ENCODE results near the gene KDM2A. TPM values are rescaled to one million over a fixed set of nuclear protein-coding genes. Genes with fewer than 3 reads are reported as not detected.
"Not testable (repeated sequence)": the region's sequence is repeated elsewhere in the genome, so short reads cannot be mapped to it uniquely, and the experiment has no call there.

KDM2A gene
- total RNA-seq, 2 experiments from 2014 or later = 128 to 134 TPM

- ATAC-seq (ENCODE audit: low read depth) = peak; percentile 34
- POLR2A ChIA-PET = interaction anchor here (1.2 to 4.8 kb wide), 6 partner anchors 9 to 64 kb away, joined by 3 to 38 read pairs (median 8); partner anchors contain the start of gene ANKRD13D
- Mint-ChIP-seq H3K27ac (peak overlapping the region; percentile 78), H3K9me3 (no peaks in the 10 kb centered on the region), H3K4me3 (peak overlapping the region; percentile 27), H3K4me1 (peaks cover 42% of the 10 kb centered on the region), H3K36me3 (peaks cover 33% of the 10 kb centered on the region), H3K27me3 (no peaks in the 10 kb centered on the region)
- DNase-seq = peak; percentile 14
Measured at GRCh38 chr11:67253872-67254624, 135.0 kb downstream of the KDM2A start.

- DNase-seq = peak; percentile 17
- Mint-ChIP-seq H3K36me3 (peaks cover 30% of the 10 kb centered on the region), H3K9me3 (no peaks in the 10 kb centered on the region), H3K4me3 (no peak overlapping the region), H3K4me1 (peaks cover 45% of the 10 kb centered on the region), H3K27ac (no peak overlapping the region), H3K27me3 (no peaks in the 10 kb centered on the region)
- POLR2A ChIA-PET = no interaction called here
- no peak for ATAC-seq (ENCODE audit: low read depth)
Measured at GRCh38 chr11:67254798-67255197, 135.7 kb downstream of the KDM2A start.

- H3K36me3 Mint-ChIP-seq = peaks cover 29% of the 10 kb centered on the region
- H3K9me3 Mint-ChIP-seq = no peaks in the 10 kb centered on the region
Measured at GRCh38 chr11:67255353-67255752, 136.3 kb downstream of the KDM2A start.

GRCh38 chr11:67255864-67256263, 136.8 kb downstream of the KDM2A start:
- DNase-seq = peak; percentile 22
- POLR2A ChIA-PET = no interaction called here
- Mint-ChIP-seq H3K27me3 (no peaks in the 10 kb centered on the region), H3K36me3 (peaks cover 25% of the 10 kb centered on the region), H3K9me3 (no peaks in the 10 kb centered on the region), H3K4me1 (peaks cover 43% of the 10 kb centered on the region), H3K4me3 (no peak overlapping the region), H3K27ac (peak overlapping the region; percentile 22)
- ATAC-seq (ENCODE audit: low read depth) = no peak

More at GRCh38 chr11:67255353-67255752, 136.3 kb downstream of the KDM2A start:
- H3K27ac Mint-ChIP-seq = peak overlapping the region; percentile 22
- DNase-seq (peak; percentile 18), ATAC-seq (ENCODE audit: low read depth) (no peak)
- peaks cover 45% of the 10 kb centered on the region for H3K4me1 Mint-ChIP-seq
- POLR2A ChIA-PET = no interaction called here
- H3K27me3 Mint-ChIP-seq = no peaks in the 10 kb centered on the region
- H3K4me3 Mint-ChIP-seq = no peak overlapping the region

- ATAC-seq (ENCODE audit: low read depth) (no peak), DNase-seq (no peak)
- Mint-ChIP-seq H3K9me3 (no peaks in the 10 kb centered on the region), H3K4me1 (peaks cover 44% of the 10 kb centered on the region), H3K36me3 (peaks cover 24% of the 10 kb centered on the region), H3K27ac (no peak overlapping the region), H3K27me3 (no peaks in the 10 kb centered on the region), H3K4me3 (no peak overlapping the region)
- POLR2A ChIA-PET = no interaction called here
Measured at GRCh38 chr11:67256477-67257135, 137.5 kb downstream of the KDM2A start.

GRCh38 chr11:67260406-67260805, 141.3 kb downstream of the KDM2A start:
- peak; percentile 14 for DNase-seq
- Mint-ChIP-seq H3K4me1 (peaks cover 39% of the 10 kb centered on the region), H3K4me3 (no peak overlapping the region), H3K36me3 (peaks cover 8% of the 10 kb centered on the region), H3K27ac (no peak overlapping the region), H3K27me3 (no peaks in the 10 kb centered on the region), H3K9me3 (no peaks in the 10 kb centered on the region)
- no peak for ATAC-seq (ENCODE audit: low read depth)
- POLR2A ChIA-PET = no interaction called here

- H3K27me3 Mint-ChIP-seq; ATAC-seq (ENCODE audit: low read depth); H3K36me3 Mint-ChIP-seq; H3K27ac Mint-ChIP-seq; H3K9me3 Mint-ChIP-seq: not testable (repeated sequence)
- POLR2A ChIA-PET = interaction anchor here (1.2 to 4.5 kb wide), 6 partner anchors 11 to 92 kb away, joined by 5 to 29 read pairs (median 6); partner anchors contain the start of genes ANKRD13D and POLD4
- peaks cover 45% of the 10 kb centered on the region for H3K4me1 Mint-ChIP-seq
- H3K4me3 Mint-ChIP-seq = peak overlapping the region; percentile 71
- peak; percentile 73 for DNase-seq
Measured at GRCh38 chr11:67260885-67261639, 142.0 kb downstream of the KDM2A start.

GRCh38 chr11:67261640-67261945, 142.5 kb downstream of the KDM2A start:
- Mint-ChIP-seq H3K27me3 (no peaks in the 10 kb centered on the region), H3K4me1 (peaks cover 46% of the 10 kb centered on the region), H3K4me3 (peak overlapping the region; percentile 59), H3K27ac (no peak overlapping the region), H3K36me3 (peaks cover 3% of the 10 kb centered on the region), H3K9me3 (no peaks in the 10 kb centered on the region)
- POLR2A ChIA-PET = interaction anchor here (0.5 to 4.5 kb wide), 11 partner anchors 8 to 252 kb away, joined by 3 to 29 read pairs (median 5); partner anchors contain the start of genes ANKRD13D, POLD4 and SSH3
- ATAC-seq (ENCODE audit: low read depth) (no peak), DNase-seq (no peak)

- Mint-ChIP-seq H3K9me3 (no peaks in the 10 kb centered on the region), H3K4me3 (peak overlapping the region; percentile 65), H3K27ac (peak overlapping the region; percentile 80), H3K4me1 (peaks cover 46% of the 10 kb centered on the region), H3K36me3 (peaks cover 4% of the 10 kb centered on the region), H3K27me3 (no peaks in the 10 kb centered on the region)
- ATAC-seq (ENCODE audit: low read depth) (no peak), DNase-seq (peak; percentile 43)
- POLR2A ChIA-PET = interaction anchor here (0.5 to 4.5 kb wide), 15 partner anchors 9 to 251 kb away, joined by 3 to 29 read pairs (median 5); partner anchors contain the start of genes ANKRD13D, POLD4, RAD9A and SSH3
Measured at GRCh38 chr11:67261946-67262681, 143.1 kb downstream of the KDM2A start.

GRCh38 chr11:67262731-67263675, 143.9 kb downstream of the KDM2A start:
- POLR2A ChIA-PET = interaction anchor here (0.5 to 4.5 kb wide), 12 partner anchors 8 to 181 kb away, joined by 3 to 29 read pairs (median 6); partner anchors contain the start of genes ANKRD13D, POLD4, RAD9A and SSH3
- peaks cover 12% of the 10 kb centered on the region for H3K36me3 Mint-ChIP-seq
- H3K9me3 Mint-ChIP-seq = no peaks in the 10 kb centered on the region
- peak overlapping the region; percentile 65 for H3K4me3 Mint-ChIP-seq
- peak overlapping the region; percentile 80 for H3K27ac Mint-ChIP-seq
- H3K4me1 Mint-ChIP-seq = peaks cover 48% of the 10 kb centered on the region
- DNase-seq = peak; percentile 78
- peak; percentile 40 for ATAC-seq (ENCODE audit: low read depth)
- H3K27me3 Mint-ChIP-seq = no peaks in the 10 kb centered on the region

- ATAC-seq (ENCODE audit: low read depth) (no peak), DNase-seq (no peak)
- H3K9me3 Mint-ChIP-seq = no peaks in the 10 kb centered on the region
- POLR2A ChIA-PET = interaction anchor here (1.2 to 4.5 kb wide), 4 partner anchors 24 to 53 kb away, joined by 6 to 29 read pairs (median 27); partner anchors contain the start of genes ANKRD13D and SSH3
- H3K36me3 Mint-ChIP-seq = peaks cover 21% of the 10 kb centered on the region
- peak overlapping the region; percentile 70 for H3K27ac Mint-ChIP-seq
- H3K27me3 Mint-ChIP-seq = no peaks in the 10 kb centered on the region
- peaks cover 50% of the 10 kb centered on the region for H3K4me1 Mint-ChIP-seq
- H3K4me3 Mint-ChIP-seq = no peak overlapping the region
Measured at GRCh38 chr11:67264260-67264659, 145.2 kb downstream of the KDM2A start.

Measured in activated naive CD8-positive, alpha-beta T cell treated with anti-CD3 and anti-CD28 coated beads, Interleukin-2, amount 10 ng/mL, durations not matched to agents 7 days and 5 days (primary cell).